VCaP (cell line): ENCODE measurements around the gene EXO1.

Experiments used
- H3K27ac ChIP-seq: fragments of 450-650 bp; 2 replicates; pipeline ENCODE4 v1.5.1; 2017
- TF ChIP-seq, protein P1 (sequence below): fragments of 450-650 bp; conservative IDR thresholded peaks from 2 replicates; pipeline ENCODE4 v1.5.1; 2017; ENCODE audit warnings: mild to moderate bottlenecking, moderate library complexity

The EXO1 gene

DNA sequence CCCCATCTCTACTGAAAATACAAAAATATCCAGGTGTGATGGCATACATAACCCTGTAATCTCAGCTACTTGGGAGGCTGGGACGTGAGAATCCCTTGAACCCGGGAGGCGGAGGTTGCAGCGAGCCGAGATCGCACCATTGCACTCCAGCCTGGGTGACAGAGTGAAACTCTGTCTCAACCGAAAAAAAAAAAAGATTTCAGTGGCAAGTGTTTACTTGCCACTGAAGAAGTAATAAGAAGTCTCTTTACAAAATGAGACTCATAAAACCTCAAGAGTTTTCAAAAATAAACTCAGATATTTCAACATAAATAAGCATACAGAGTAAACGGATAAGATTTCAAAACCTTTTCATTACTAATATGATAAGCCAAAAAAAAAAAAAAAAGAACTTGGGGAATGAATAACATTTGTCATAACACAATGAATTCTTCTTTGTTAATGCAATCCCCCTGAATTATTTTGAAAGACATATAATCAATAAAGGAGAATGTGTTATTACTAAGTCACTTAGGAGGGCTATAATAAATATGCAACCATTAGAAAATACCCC, 34.2 kb upstream of the EXO1 start:
- H3K27ac ChIP-seq: no peak overlapping the region
- TF ChIP-seq, protein P1, sequence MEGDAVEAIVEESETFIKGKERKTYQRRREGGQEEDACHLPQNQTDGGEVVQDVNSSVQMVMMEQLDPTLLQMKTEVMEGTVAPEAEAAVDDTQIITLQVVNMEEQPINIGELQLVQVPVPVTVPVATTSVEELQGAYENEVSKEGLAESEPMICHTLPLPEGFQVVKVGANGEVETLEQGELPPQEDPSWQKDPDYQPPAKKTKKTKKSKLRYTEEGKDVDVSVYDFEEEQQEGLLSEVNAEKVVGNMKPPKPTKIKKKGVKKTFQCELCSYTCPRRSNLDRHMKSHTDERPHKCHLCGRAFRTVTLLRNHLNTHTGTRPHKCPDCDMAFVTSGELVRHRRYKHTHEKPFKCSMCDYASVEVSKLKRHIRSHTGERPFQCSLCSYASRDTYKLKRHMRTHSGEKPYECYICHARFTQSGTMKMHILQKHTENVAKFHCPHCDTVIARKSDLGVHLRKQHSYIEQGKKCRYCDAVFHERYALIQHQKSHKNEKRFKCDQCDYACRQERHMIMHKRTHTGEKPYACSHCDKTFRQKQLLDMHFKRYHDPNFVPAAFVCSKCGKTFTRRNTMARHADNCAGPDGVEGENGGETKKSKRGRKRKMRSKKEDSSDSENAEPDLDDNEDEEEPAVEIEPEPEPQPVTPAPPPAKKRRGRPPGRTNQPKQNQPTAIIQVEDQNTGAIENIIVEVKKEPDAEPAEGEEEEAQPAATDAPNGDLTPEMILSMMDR: no peak

DNA sequence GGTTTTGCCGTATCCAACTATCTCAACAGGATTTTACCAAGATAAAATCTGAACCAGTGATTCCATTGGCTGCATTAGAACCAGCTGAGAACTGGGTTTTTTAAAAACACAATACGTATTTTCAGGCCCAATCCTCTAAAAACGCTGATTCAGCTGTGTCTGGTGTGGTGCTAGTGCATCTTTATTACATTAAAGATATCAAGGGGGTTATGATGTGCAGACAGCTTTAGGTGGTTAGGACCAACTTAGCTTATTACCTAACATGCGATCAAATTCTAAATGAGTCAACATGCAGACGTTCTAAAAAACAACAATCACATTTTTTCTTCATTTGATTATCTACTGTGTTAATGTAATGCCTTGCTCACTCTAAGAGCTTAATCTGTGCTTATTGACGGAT, 32.0 kb upstream of the EXO1 start:
- TF ChIP-seq, protein P1: no peak
- H3K27ac ChIP-seq: no peak overlapping the region

DNA sequence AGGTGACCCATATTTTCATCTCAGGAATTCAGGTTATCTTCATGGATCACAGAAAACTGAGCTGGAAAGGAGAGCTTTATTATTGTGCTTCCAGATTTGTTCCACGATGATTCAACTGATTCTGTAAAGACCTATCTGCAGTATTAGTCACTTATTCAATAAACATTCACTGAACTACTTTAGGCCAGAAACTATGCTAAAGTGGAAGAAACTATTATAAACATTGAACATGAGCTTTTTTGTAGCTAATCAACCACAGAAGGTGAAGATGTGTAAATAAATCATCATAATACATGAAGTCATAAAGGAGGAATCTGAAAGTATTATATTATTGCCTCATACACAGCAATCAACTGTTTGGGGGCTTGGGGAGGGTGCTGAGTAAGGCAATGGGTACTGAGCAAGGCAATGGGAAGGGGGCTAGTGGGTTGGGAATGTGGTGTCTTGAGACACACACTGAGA, 30.6 kb upstream of the EXO1 start:
- H3K27ac ChIP-seq: no peak overlapping the region
- TF ChIP-seq, protein P1: no peak

DNA sequence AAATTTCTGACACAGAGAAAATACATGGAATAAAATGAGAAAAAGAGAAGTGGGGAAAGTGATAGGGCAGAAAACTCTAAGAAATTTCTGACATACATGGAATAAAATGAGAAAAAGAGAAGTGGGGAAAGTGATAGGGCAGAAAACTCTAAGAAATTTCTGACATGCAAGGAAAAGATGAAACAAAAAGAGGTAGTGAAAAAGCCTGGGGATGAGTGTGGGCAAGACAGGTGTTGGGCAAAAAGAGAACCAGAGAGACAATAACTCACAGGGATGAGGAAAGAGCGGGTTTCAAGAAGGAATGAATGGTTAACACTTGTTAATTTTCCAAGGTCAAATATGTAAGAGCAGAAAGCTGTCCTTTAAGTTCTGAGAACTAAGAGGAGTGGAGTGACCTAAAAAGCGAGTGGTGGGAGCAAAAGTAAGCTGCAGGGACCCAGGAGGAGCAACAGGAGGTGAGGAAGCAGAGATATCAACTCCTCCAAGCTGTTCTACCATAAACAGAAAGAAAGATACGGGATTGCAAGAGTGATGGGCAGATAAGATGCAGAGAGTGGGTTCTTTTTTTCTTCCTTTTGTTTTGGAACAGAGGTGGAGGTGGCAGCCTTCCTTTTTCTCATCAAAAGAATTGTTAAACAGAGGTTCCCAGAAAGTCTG, 29.9 kb upstream of the EXO1 start:
- H3K27ac ChIP-seq: no peak overlapping the region
- TF ChIP-seq, protein P1: no peak

DNA sequence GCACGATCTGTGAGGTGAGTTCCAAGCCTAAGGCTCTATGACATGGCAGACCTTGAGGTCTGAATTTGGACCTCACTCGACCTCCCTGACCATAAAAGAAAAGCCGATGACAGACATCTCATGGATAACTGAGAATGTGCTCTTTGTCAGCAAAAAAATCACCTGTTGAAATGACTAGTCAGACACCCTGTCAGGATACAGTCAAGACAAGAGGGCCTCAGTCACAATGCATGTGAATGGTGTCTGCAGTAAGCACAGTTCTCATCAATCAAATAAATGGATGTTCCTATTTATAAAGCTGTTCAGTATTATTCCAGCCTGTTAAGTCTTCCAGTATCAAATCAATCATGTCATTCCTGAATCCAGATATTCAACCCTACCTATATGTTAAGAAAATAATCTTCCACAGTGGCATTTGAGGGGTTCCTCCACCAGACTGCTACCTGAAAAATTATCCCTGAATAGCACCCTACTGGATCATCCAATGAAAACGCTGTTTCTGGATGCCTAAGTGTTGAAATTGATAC, 28.6 kb upstream of the EXO1 start:
- no peak overlapping the region for H3K27ac ChIP-seq
- TF ChIP-seq, protein P1: no peak

DNA sequence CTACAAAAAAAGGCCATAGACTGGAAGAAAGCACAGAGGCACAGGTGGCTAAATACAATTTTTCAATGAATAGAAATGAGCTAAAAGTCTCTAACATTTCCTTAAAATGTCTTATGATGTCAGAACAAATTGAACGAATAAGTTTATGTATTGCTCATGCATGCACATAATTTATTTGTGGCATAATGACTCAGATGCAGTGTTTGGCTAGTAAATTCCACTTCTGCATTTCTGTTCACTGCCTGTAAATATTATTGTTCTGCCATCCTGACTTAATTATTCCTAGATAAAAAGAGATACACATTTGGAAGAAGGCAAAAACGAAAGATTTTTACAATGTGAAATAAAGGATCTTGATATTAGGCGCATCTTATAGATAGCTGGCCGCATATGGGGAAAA, 26.6 kb upstream of the EXO1 start:
- no peak overlapping the region for H3K27ac ChIP-seq
- TF ChIP-seq, protein P1: no peak

DNA sequence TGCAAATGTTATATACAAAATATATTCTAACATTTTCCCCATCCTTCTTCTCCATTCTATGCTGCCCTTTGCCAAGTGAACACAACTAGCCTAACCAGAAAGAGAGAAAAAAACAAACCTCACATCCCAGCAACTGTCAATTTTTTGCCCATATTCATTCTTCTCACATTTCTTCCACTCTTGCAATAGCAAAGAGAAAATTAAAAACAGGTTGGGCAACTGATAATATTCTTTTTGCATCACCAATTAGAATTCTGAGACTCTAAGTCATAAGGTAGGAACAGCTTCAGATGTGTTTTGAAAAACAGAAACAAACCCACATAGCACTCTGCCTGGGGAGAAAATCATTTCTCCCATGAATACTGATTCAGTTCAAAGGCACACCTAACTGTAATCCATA, 25.2 kb upstream of the EXO1 start:
- TF ChIP-seq, protein P1: no peak
- H3K27ac ChIP-seq: no peak overlapping the region
